Endodermal cell (in vitro differentiated cells): Measurements from ENCODE around the gene ZNF225. TPM values are rescaled to one million over a fixed set of nuclear protein-coding genes. Genes with fewer than 3 reads are reported as not detected.
A peak's percentile ranks its signal among the peaks of the same experiment; 100 is the strongest.
"Not testable (repeated sequence)": the region's sequence is repeated elsewhere in the genome, so short reads cannot be mapped to it uniquely, and the experiment has no call there.

Source experiments
- DNase-seq: peaks from one replicate; pipeline ENCODE4 v3.0.0-alpha.2; 2017
- H3K27ac ChIP-seq: 2 replicates; pipeline ENCODE4 v1.5.1; 2013; ENCODE audit warnings: mild to moderate bottlenecking, low read depth, low read length, moderate library complexity
- H3K27me3 ChIP-seq: 2 replicates; pipeline ENCODE4 v1.6.1; 2013; ENCODE audit warnings: mild to moderate bottlenecking, low read length, moderate library complexity; ENCODE audit not compliant: insufficient read depth, control insufficient read depth, poor library complexity, severe bottlenecking
- H3K36me3 ChIP-seq: 2 replicates; pipeline ENCODE4 v1.7.0; 2013; ENCODE audit warnings: mild to moderate bottlenecking, low read length, moderate library complexity; ENCODE audit not compliant: control insufficient read depth, insufficient read depth
- H3K4me1 ChIP-seq: one replicate; pipeline ENCODE4 v1.7.0; 2013; ENCODE audit warnings: low read length; ENCODE audit not compliant: control insufficient read depth, insufficient read depth
- H3K4me3 ChIP-seq: 2 replicates; pipeline ENCODE4 v1.5.1; 2013; ENCODE audit warnings: mild to moderate bottlenecking, low read length, moderate library complexity
- H3K9ac ChIP-seq: 2 replicates; pipeline ENCODE4 v1.6.1; 2013; ENCODE audit warnings: mild to moderate bottlenecking, low read length, moderate library complexity; ENCODE audit not compliant: poor library complexity, severe bottlenecking; ENCODE audit errors: extremely low read depth
- H3K9me3 ChIP-seq: 2 replicates; pipeline ENCODE4 v1.6.1; 2013; ENCODE audit warnings: mild to moderate bottlenecking, low read length, moderate library complexity; ENCODE audit not compliant: control insufficient read depth
- H3K27ac Mint-ChIP-seq: 2 replicates; pipeline ENCODE4 v1.8.0; 2020; ENCODE audit warnings: mixed read lengths
- H3K27me3 Mint-ChIP-seq: 2 replicates; pipeline ENCODE4 v1.8.0; 2021; ENCODE audit warnings: mild to moderate bottlenecking, mixed read lengths; ENCODE audit not compliant: insufficient read depth
- H3K36me3 Mint-ChIP-seq: 2 replicates; pipeline ENCODE4 v1.8.0; 2020; ENCODE audit warnings: low read depth, mixed read lengths
- H3K4me1 Mint-ChIP-seq: 2 replicates; pipeline ENCODE4 v1.8.0; 2020; ENCODE audit warnings: mixed read lengths
- H3K4me3 Mint-ChIP-seq: 2 replicates; pipeline ENCODE4 v1.8.0; 2020; ENCODE audit warnings: mild to moderate bottlenecking, moderate library complexity, mixed read lengths
- H3K9me3 Mint-ChIP-seq: 2 replicates; pipeline ENCODE4 v1.8.0; 2020; ENCODE audit warnings: mild to moderate bottlenecking, mixed read lengths
- CTCF ChIP-seq: fragments of 200-600 bp; sonication (generic); conservative IDR thresholded peaks from 2 replicates; pipeline ENCODE4 v1.5.0; 2021; ENCODE audit warnings: antibody characterized with exemption, mild to moderate bottlenecking
- WGBS, 2 experiments: methylation state at CpG; one replicate each; pipeline versions ENCODE4 v1.1.5 to v1.1.7; 2013; ENCODE audit warnings: missing lambda C conversion rate in 2 of 2, mixed read lengths in 1 of 2; ENCODE audit not compliant: insufficient coverage in 1 of 2, insufficient read length in 1 of 2; 5-methylcytosine and 5-hydroxymethylcytosine counted together
- total RNA-seq, 2 donors: library from RNA; stranded (reverse); fragmentation: NEBNext Ultra II Directional in 1 of 2; extraction: Animal tissue kit (Norgen Biotek cat#: 25700) in 1 of 2; gene quantifications; 2 replicates in 1 of 2; 3 replicates in 1 of 2; pipeline ENCODE4 v1.2.1, GENCODE V29; 2021

The ZNF225 gene
- total RNA-seq, 2 donors from 2014 or later = 6.4 to 7.4 TPM

DNA sequence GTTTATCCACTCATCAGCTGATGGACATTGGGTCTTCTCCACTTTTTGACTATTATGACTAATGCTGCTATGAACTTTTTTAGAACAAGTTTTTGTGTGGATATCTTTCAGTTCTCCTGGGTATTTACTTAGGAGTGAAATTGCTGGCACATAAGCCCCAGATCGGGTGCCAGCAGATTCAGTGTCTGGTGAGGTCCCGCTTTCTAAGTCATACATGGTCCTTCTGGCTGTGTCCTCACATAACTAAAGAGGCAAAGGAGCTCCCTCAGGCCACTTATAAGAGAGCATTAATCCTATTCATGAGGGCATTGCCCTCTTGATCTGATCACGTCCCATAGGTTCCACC is 51.1 kb downstream of the ZNF225 start:
- H3K27ac ChIP-seq = no peak overlapping the region
- no peak for DNase-seq
- WGBS, 2 experiments = 66 to 93% methylated on average over 2 to 3 of the region's 3 CpGs

DNA sequence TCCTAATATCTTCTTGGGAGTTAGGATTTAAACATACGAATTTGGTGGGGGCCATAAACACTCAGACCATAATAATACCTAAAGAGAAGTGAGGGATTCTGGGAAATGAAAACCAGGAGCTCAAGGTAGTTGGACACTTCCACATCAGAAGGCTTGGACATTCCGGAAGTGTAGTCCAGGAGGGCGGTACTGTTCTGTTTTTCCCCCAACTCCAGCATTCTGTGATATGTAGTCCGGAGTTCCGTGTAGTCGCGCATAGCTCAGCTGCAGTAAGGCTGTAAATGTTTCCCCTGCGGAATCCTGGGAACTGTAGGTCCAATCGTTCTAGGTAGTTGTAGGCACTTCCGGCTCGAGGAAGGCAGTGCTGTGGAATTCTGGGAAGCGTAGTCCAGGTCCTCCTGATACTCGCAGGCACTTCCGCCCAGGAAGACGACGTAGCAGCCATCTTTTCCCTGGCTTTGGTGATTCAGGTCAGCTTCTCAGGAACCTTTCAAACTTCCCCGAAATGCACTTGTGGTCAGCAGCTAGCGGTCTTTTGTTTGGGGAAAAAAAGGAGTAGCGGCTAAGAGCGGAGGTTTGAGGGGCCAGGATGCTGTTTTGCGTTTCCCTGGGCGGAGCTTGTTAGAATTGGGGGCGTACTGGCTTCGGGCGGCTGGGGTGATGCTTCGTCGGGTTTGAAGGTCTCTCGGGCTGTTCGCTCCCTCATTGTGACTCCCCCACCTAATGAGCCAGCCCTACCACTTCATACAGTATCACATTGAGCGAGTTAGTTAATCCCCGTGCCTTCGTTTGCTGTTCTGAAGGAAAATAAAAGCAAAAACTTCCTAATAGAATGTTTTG is 51.7 kb downstream of the ZNF225 start, which contains the start of gene ZNF226:
Gene ZNF226 (plus strand): TSS at position 428 of the 840 bp plus-strand sequence. CDS start 4,981 bp downstream, outside the sequence.
- peaks cover 2% of the 10 kb centered on the region for H3K9me3 Mint-ChIP-seq
- peaks cover 31% of the 10 kb centered on the region for H3K36me3 ChIP-seq
- peaks cover 5% of the 10 kb centered on the region for H3K27me3 ChIP-seq
- H3K4me1 ChIP-seq = no peaks in the 10 kb centered on the region
- DNase-seq = peak; percentile 94
- H3K4me1 Mint-ChIP-seq = peaks cover 9% of the 10 kb centered on the region
- peak within 1 kb of the TSS; percentile 93 for H3K4me3 Mint-ChIP-seq
- peaks cover 7% of the 10 kb centered on the region for H3K9me3 ChIP-seq
- peak within 1 kb of the TSS; percentile 92 for H3K4me3 ChIP-seq
- peak within 1 kb of the TSS; percentile 69 for H3K9ac ChIP-seq
- 0% methylated on average over 18 to 31 of the region's 32 CpGs for WGBS, 2 experiments
- H3K27ac ChIP-seq = peak within 1 kb of the TSS; percentile 48
- H3K27ac Mint-ChIP-seq = peak within 1 kb of the TSS; percentile 98
- peaks cover 27% of the 10 kb centered on the region for H3K27me3 Mint-ChIP-seq
- peaks cover 32% of the 10 kb centered on the region for H3K36me3 Mint-ChIP-seq
- no peak for TF ChIP-seq CTCF

More for the DNA sequence above, 51.1 kb downstream of the ZNF225 start:
- Mint-ChIP-seq H3K9me3 (peaks cover 3% of the 10 kb centered on the region), H3K27ac (peak overlapping the region; percentile 98), H3K4me1 (peaks cover 9% of the 10 kb centered on the region), H3K36me3 (peaks cover 26% of the 10 kb centered on the region), H3K27me3 (peaks cover 27% of the 10 kb centered on the region), H3K4me3 (peak overlapping the region; percentile 93)
- H3K27me3 ChIP-seq = peaks cover 5% of the 10 kb centered on the region
- peaks cover 7% of the 10 kb centered on the region for H3K9me3 ChIP-seq
- H3K4me3 ChIP-seq = peak overlapping the region; percentile 92
- H3K36me3 ChIP-seq = peaks cover 25% of the 10 kb centered on the region
- H3K9ac ChIP-seq = peak overlapping the region; percentile 69
- no peaks in the 10 kb centered on the region for H3K4me1 ChIP-seq
- no peak for TF ChIP-seq CTCF

DNA sequence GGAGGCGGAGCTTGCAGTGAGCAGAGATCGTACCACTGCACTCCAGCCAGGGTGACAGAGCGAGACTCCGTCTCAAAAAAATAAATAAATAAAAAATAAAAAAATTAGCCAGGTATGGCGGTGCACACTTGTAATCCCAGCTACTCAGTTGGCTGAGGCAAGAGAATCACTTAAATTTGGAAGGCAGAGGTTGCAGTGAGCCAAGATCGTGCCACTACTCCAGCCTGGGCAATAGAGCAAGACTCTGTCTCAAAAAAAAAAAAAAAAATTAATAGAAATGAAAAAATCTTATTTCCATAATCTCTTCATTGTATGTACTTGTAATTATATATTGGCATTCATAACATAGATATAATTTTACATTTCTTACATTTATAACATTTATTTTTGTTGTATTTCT is 57.5 kb downstream of the ZNF225 start:
- not testable (repeated sequence) for H3K27me3 ChIP-seq, H3K27ac ChIP-seq, H3K4me3 ChIP-seq, H3K27me3 Mint-ChIP-seq, H3K4me1 ChIP-seq, H3K27ac Mint-ChIP-seq, H3K4me1 Mint-ChIP-seq, DNase-seq, H3K9ac ChIP-seq, H3K4me3 Mint-ChIP-seq
- peaks cover 81% of the 10 kb centered on the region for H3K36me3 ChIP-seq
- H3K36me3 Mint-ChIP-seq = peaks cover 82% of the 10 kb centered on the region
- H3K9me3 Mint-ChIP-seq = peaks cover 31% of the 10 kb centered on the region
- peaks cover 35% of the 10 kb centered on the region for H3K9me3 ChIP-seq
- WGBS, 2 experiments = 80 to 98% methylated on average over 1 to 6 of the region's 6 CpGs
